GM23248 (cell line): ENCODE results near the gene MEP1A. TPM values are rescaled to one million over a fixed set of nuclear protein-coding genes. Genes with fewer than 3 reads are reported as not detected.

ENCODE experiments used
- DNase-seq: peaks from one replicate; pipeline ENCODE4 v3.0.0-alpha.2; 2015
- H2AFZ ChIP-seq: fragments of 200-600 bp; sonication (generic); 2 replicates; pipeline ENCODE4 v1.6.1; 2016; ENCODE audit warnings: antibody characterized with exemption
- H3F3A ChIP-seq: fragments of 200-600 bp; sonication (generic); 2 replicates; pipeline ENCODE4 v1.6.1; 2016; ENCODE audit warnings: mild to moderate bottlenecking, antibody characterized with exemption, mixed run types; ENCODE audit not compliant: insufficient read depth
- H3K27ac ChIP-seq: fragments of 200-600 bp; sonication (generic); 2 replicates; pipeline ENCODE4 v1.5.1; 2016; ENCODE audit warnings: mild to moderate bottlenecking
- H3K27me3 ChIP-seq: fragments of 200-600 bp; sonication (generic); replicated peaks from 2 replicates; pipeline ENCODE4 v1.6.1; 2016; ENCODE audit warnings: mild to moderate bottlenecking; ENCODE audit not compliant: insufficient read depth
- H3K36me3 ChIP-seq: fragments of 200-600 bp; sonication (generic); 2 replicates; pipeline ENCODE4 v1.6.1; 2016; ENCODE audit warnings: low read depth, mild to moderate bottlenecking
- H3K4me1 ChIP-seq: fragments of 200-600 bp; sonication (generic); 2 replicates; pipeline ENCODE4 v1.6.1; 2016; ENCODE audit warnings: mild to moderate bottlenecking; ENCODE audit not compliant: insufficient read depth
- H3K4me2 ChIP-seq: fragments of 200-600 bp; sonication (generic); one replicate; pipeline ENCODE4 v1.6.1; 2016; ENCODE audit warnings: mild to moderate bottlenecking; ENCODE audit not compliant: unreplicated experiment
- H3K4me3 ChIP-seq: fragments of 200-600 bp; sonication (generic); 2 replicates; pipeline ENCODE4 v1.5.1; 2016; ENCODE audit warnings: mild to moderate bottlenecking
- H3K79me2 ChIP-seq: fragments of 200-600 bp; sonication (generic); 2 replicates; pipeline ENCODE4 v1.6.1; 2016; ENCODE audit warnings: mild to moderate bottlenecking; ENCODE audit not compliant: insufficient read depth
- H3K9ac ChIP-seq: fragments of 200-600 bp; sonication (generic); 2 replicates; pipeline ENCODE4 v1.6.1; 2016; ENCODE audit warnings: mild to moderate bottlenecking
- H3K9me2 ChIP-seq: fragments of 200-600 bp; sonication (generic); 2 replicates; pipeline ENCODE4 v1.6.1; 2016; ENCODE audit warnings: mixed run types, mild to moderate bottlenecking, moderate library complexity; ENCODE audit not compliant: insufficient read depth
- H3K9me3 ChIP-seq: fragments of 200-600 bp; sonication (generic); one replicate; pipeline ENCODE4 v1.6.1; 2017; ENCODE audit warnings: low read depth
- H4K20me1 ChIP-seq: fragments of 200-600 bp; sonication (generic); 2 replicates; pipeline ENCODE4 v1.6.0; 2016; ENCODE audit not compliant: insufficient read depth
- EZH2 ChIP-seq: fragments of 200-600 bp; sonication (generic); IDR thresholded peaks from 2 replicates; pipeline ENCODE4 v1.6.1; 2018; ENCODE audit warnings: antibody characterized with exemption, mild to moderate bottlenecking; ENCODE audit not compliant: insufficient read depth, poor library complexity, severe bottlenecking
- EZH2phosphoT487 ChIP-seq: fragments of 200-600 bp; sonication (generic); IDR thresholded peaks from 2 replicates; pipeline ENCODE4 v1.6.1; 2018; ENCODE audit warnings: antibody characterized with exemption, moderate library complexity, mild to moderate bottlenecking, low read depth; ENCODE audit not compliant: insufficient read depth
- WGBS, 2 experiments: methylation state at CpG; one replicate each; pipeline ENCODE4 v1.1.6; 2015 to 2017; ENCODE audit warnings: low lambda C conversion rate in 2 of 2, low coverage in 1 of 2; ENCODE audit errors: missing lambda C conversion rate in 2 of 2; 5-methylcytosine and 5-hydroxymethylcytosine counted together
- in situ Hi-C: fragments of 300-500 bp; cut with MboI; formaldehyde crosslinking; loops from 2 replicates; pipeline ENCODE4 v1.15.0; 2020
- polyA plus RNA-seq: library from polyadenylated mRNA; unstranded; fragments of >200 nt; fragmentation: Nextera tagmentation; extraction: Ambion mirVana; gene quantifications from 2 replicates; pipeline ENCODE4 v1.2.1, GENCODE V29; 2016
- total RNA-seq: library from RNA; depleted of rRNA; stranded (reverse); fragments of >200 nt; shearing (Covaris generic); gene quantifications from 2 replicates; pipeline ENCODE4 v1.2.3, GENCODE V29; 2014

MEP1A gene
- total and polyA plus RNA-seq, 2 experiments from 2014 or later: not detected

DNA sequence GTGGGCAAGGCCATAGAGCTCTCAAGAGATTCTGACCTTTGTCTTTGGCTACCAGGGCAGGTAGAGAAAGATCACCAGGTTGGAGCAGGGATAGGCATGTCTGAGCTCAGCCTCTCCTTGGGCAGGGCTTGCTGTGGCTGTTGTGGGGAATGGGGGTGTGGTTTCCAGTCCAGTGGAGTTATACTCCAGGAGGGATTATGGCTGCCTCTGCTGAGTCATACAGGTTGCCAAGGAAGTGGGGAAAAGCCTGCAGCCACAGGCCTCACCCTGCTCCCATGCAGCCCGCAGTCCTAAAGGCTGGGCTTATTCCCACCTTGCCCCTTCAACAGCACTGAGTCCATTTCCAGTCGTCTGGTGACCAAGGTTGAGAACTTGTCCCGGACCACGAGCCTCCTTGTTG is 21.9 kb downstream of the MEP1A start:
- H3F3A ChIP-seq: no peaks in the 10 kb centered on the region
- TF ChIP-seq EZH2 (no peak), EZH2phosphoT487 (no peak)
- H2AFZ ChIP-seq: no peak overlapping the region
- no peak overlapping the region for H3K4me2 ChIP-seq
- no peak overlapping the region for H3K9ac ChIP-seq
- no peaks in the 10 kb centered on the region for H3K27me3 ChIP-seq
- in situ Hi-C loops: no loop called here
- no peaks in the 10 kb centered on the region for H3K36me3 ChIP-seq
- no peak overlapping the region for H3K4me3 ChIP-seq
- no peaks in the 10 kb centered on the region for H3K79me2 ChIP-seq
- no peaks in the 10 kb centered on the region for H4K20me1 ChIP-seq
- 19 to 21% methylated on average over 4 of the region's 4 CpGs for WGBS, 2 experiments
- H3K9me2 ChIP-seq: no peaks in the 10 kb centered on the region
- H3K9me3 ChIP-seq: no peaks in the 10 kb centered on the region
- no peak overlapping the region for H3K27ac ChIP-seq
- no peaks in the 10 kb centered on the region for H3K4me1 ChIP-seq
- DNase-seq: no peak

DNA sequence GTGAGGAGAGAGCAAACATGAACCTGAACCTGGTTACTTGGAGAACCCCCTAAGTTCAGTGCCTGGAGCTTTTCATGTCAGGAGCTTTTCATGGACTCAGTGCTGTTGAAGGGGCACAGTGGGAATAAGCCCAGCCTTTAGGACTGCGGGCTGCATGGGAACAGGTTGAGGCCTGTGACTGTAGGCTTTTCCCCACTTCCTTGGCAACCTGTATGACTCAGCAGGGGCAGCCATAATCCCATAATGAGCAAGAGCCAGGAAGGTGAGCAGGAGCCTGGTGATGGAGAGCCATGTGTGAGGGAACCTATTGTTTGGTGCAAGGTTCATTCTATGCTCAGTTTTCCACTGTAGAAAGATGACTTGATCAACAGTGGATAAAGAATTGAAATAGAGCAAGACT is 23.4 kb downstream of the MEP1A start:
- H3K27ac ChIP-seq: no peak overlapping the region
- WGBS, 2 experiments: 33 to 38% methylated on average over 1 of the region's 1 CpG
- TF ChIP-seq EZH2phosphoT487 (no peak), EZH2 (no peak)
- no peaks in the 10 kb centered on the region for H3K9me2 ChIP-seq
- no peaks in the 10 kb centered on the region for H3K4me1 ChIP-seq
- no peaks in the 10 kb centered on the region for H3K36me3 ChIP-seq
- H3K79me2 ChIP-seq: no peaks in the 10 kb centered on the region
- in situ Hi-C loops: no loop called here
- H3K9me3 ChIP-seq: no peaks in the 10 kb centered on the region
- no peak overlapping the region for H2AFZ ChIP-seq
- no peak for DNase-seq
- no peak overlapping the region for H3K9ac ChIP-seq
- H3K27me3 ChIP-seq: no peaks in the 10 kb centered on the region
- no peaks in the 10 kb centered on the region for H3F3A ChIP-seq
- H3K4me3 ChIP-seq: no peak overlapping the region
- no peak overlapping the region for H3K4me2 ChIP-seq
- H4K20me1 ChIP-seq: no peaks in the 10 kb centered on the region

DNA sequence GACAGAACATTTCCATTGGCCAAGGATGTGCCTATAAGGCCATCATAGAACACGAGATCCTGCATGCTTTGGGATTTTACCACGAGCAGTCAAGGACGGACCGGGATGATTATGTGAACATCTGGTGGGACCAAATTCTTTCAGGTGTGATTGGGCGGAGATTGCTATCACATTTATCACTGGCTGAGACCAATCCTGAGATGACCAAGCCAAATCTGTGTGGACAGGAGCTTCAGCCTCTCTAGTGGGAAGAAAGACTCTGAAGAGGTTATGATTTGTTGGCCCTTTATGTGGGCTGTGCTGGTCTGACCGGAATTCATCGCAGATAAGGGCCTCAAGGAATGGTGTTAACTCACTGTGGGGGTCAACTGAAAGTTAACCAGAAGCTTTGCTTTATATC is 26.4 kb downstream of the MEP1A start:
- Histone ChIP-seq H3K4me3 (no peak overlapping the region), H3K4me2 (no peak overlapping the region), H3K9me2 (no peaks in the 10 kb centered on the region), H3K36me3 (no peaks in the 10 kb centered on the region), H3K4me1 (no peaks in the 10 kb centered on the region), H3K9ac (no peak overlapping the region), H2AFZ (no peak overlapping the region), H3K9me3 (no peaks in the 10 kb centered on the region), H3K27ac (no peak overlapping the region), H3F3A (no peaks in the 10 kb centered on the region), H4K20me1 (no peaks in the 10 kb centered on the region), H3K27me3 (no peaks in the 10 kb centered on the region), H3K79me2 (no peaks in the 10 kb centered on the region)
- 42 to 50% methylated on average over 7 of the region's 7 CpGs for WGBS, 2 experiments
- no peak for DNase-seq
- TF ChIP-seq EZH2: no peak
- TF ChIP-seq EZH2phosphoT487: no peak
- in situ Hi-C loops: no loop called here

DNA sequence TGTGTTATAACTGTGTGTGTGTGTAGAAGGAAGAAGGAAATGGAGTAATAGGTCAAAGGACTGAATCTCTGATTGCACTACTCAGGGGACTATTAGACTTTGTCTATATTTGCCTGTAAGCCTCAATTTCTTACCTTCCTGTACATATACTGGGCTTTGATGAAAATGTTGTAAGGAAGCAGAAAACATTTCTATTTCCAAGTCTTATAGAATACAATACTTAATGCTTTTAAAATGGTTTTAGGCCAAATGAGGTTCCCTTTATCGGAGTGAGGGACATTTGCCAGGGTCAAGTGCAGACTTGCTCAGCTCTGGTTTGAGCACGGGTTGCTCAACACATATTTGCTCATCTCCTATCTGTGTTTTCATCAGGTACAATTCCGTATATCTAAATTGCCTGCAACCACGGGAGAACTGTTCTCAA is 28.3 kb downstream of the MEP1A start:
- H3F3A ChIP-seq: no peaks in the 10 kb centered on the region
- no peak overlapping the region for H3K4me2 ChIP-seq
- TF ChIP-seq EZH2phosphoT487 (no peak), EZH2 (no peak)
- H3K79me2 ChIP-seq: no peaks in the 10 kb centered on the region
- H3K9ac ChIP-seq: no peak overlapping the region
- in situ Hi-C loops: no loop called here
- no peaks in the 10 kb centered on the region for H3K9me2 ChIP-seq
- no peaks in the 10 kb centered on the region for H3K27me3 ChIP-seq
- no peak overlapping the region for H3K4me3 ChIP-seq
- no peak overlapping the region for H3K27ac ChIP-seq
- no peaks in the 10 kb centered on the region for H3K36me3 ChIP-seq
- H2AFZ ChIP-seq: no peak overlapping the region
- no peaks in the 10 kb centered on the region for H4K20me1 ChIP-seq
- WGBS, 2 experiments: 47 to 51% methylated on average over 4 of the region's 4 CpGs
- H3K4me1 ChIP-seq: no peaks in the 10 kb centered on the region
- no peak for DNase-seq
- no peaks in the 10 kb centered on the region for H3K9me3 ChIP-seq

DNA sequence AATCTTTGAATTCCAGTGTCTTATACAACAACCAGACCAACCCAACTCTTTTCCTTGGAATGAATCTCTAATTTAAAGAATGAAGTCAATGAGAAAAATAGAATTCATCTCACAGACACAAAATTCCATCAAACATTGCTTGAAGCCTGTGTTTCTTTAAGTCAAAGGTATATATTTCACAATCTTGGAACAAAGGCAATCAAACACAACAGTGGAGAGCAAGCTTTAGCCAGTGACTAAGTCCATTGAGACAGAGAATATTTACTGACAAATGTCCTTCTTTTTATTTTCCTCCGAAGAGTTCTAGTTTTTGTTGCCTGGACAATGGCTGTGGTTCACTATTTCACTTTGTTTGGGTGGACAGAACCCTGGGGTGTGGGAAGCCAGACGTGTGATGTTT is 35.8 kb downstream of the MEP1A start:
- no peak overlapping the region for H3K9ac ChIP-seq
- H3K4me3 ChIP-seq: no peak overlapping the region
- DNase-seq: no peak
- no peak overlapping the region for H3K27ac ChIP-seq
- no peaks in the 10 kb centered on the region for H3K9me3 ChIP-seq
- H3K4me2 ChIP-seq: no peak overlapping the region
- in situ Hi-C loops: no loop called here
- H3K79me2 ChIP-seq: no peaks in the 10 kb centered on the region
- H3K9me2 ChIP-seq: no peaks in the 10 kb centered on the region
- 22 to 37% methylated on average over 2 of the region's 2 CpGs for WGBS, 2 experiments
- H3K4me1 ChIP-seq: no peaks in the 10 kb centered on the region
- H3F3A ChIP-seq: no peaks in the 10 kb centered on the region
- H3K36me3 ChIP-seq: no peaks in the 10 kb centered on the region
- 0 out of 2 replicates have a peak, but pooled peaks cover 5% of the 10 kb centered on the region for H3K27me3 ChIP-seq
- no peak overlapping the region for H2AFZ ChIP-seq
- TF ChIP-seq EZH2phosphoT487 (no peak), EZH2 (no peak)
- no peaks in the 10 kb centered on the region for H4K20me1 ChIP-seq
